SH-SY5Y (cell line): ENCODE measurements around the gene GAS2L2.

Experiments
- GATA2 ChIP-seq: IDR thresholded peaks from 2 replicates; pipeline ENCODE4 v1.6.1; 2011; ENCODE audit warnings: mild to moderate bottlenecking, low read depth, low read length
- GATA3 ChIP-seq: IDR thresholded peaks from 2 replicates; pipeline ENCODE4 v1.6.1; 2011; ENCODE audit warnings: low read depth, mild to moderate bottlenecking, low read length, moderate library complexity

DNA sequence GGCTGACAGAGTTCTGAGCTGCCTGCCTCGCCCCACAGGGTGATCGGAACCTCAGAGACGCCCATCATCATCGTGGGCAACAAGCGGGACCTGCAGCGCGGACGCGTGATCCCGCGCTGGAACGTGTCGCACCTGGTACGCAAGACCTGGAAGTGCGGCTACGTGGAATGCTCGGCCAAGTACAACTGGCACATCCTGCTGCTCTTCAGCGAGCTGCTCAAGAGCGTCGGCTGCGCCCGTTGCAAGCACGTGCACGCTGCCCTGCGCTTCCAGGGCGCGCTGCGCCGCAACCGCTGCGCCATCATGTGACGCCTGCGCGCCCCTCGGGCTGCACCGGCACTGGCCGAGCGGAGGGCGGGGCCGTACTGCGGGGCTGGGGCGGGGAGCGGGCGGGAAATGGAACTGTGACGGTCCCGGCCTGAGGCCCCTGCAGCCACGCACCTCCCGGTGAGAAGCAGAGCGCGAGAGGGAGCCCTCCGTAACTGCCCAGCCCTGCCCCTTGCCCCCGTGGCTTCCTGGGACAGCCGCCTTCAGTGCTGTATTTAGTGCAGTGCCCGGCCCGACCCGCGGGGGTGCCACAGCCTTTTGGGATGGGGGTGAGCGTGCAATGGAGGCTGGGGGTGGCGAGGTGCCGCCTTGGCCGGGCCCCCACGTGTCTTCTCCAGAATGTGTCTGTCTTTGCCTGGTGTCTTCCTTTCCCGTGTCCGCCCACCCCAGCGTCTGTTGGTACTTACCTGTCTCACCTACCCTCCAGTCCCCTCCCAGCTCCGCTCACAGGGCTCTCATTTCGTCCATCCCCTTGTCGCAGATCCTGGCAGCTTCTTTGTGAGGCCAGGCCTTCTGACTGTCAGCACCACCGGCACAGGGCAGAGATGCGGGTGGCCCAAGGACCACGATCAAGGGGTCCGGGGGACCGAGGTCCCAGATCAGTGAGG, 11.8 kb downstream of the GAS2L2 start:
- TF ChIP-seq GATA2 = no peak
- TF ChIP-seq GATA3 = no peak
